Measurements from ENCODE around the gene C11orf54.

DNA sequence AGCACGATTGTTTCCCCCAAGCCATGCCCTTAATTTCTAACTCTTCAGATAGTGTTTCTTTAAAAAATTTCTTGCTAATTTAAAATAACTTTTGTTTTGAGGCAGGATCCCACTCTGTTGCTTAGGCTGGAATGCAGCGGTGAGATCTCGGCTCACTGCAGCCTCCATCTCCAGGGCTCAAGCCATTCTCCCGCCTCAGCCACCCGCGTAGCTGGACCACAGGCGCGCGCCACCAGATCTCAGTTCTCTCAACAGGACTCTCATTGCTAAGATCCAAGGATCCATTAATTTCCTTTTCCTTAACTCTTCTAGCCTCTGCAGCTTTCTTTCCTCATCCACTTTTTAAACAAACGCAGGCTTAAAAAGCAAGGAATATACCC is 42.3 kb downstream of the C11orf54 start:
- no peak for TF ChIP-seq POLR2A (IDR thresholded peaks at IDR 0.05)
- TF ChIP-seq, protein P1, sequence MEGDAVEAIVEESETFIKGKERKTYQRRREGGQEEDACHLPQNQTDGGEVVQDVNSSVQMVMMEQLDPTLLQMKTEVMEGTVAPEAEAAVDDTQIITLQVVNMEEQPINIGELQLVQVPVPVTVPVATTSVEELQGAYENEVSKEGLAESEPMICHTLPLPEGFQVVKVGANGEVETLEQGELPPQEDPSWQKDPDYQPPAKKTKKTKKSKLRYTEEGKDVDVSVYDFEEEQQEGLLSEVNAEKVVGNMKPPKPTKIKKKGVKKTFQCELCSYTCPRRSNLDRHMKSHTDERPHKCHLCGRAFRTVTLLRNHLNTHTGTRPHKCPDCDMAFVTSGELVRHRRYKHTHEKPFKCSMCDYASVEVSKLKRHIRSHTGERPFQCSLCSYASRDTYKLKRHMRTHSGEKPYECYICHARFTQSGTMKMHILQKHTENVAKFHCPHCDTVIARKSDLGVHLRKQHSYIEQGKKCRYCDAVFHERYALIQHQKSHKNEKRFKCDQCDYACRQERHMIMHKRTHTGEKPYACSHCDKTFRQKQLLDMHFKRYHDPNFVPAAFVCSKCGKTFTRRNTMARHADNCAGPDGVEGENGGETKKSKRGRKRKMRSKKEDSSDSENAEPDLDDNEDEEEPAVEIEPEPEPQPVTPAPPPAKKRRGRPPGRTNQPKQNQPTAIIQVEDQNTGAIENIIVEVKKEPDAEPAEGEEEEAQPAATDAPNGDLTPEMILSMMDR (IDR thresholded peaks at IDR 0.05): no peak

All from adrenal gland (tissue), 5 donors.